H1 (cell line): ENCODE results near the gene CHD9. TPM values are rescaled to one million over a fixed set of nuclear protein-coding genes. Genes with fewer than 3 reads are reported as not detected.

ENCODE experiments used
- CTCF ChIA-PET: fragments of 300-600 bp; sonication (Branson Sonifier 250); formaldehyde crosslinking; loops from one replicate; lab custom pipeline; 2021; ENCODE audit not compliant: partially characterized antibody; lab: Charles Lee
- POLR2A ChIA-PET: fragments of 300-600 bp; sonication (Branson Sonifier 250); formaldehyde crosslinking; loops from one replicate; lab custom pipeline; 2021; ENCODE audit warnings: inconsistent platforms; ENCODE audit not compliant: partially characterized antibody; lab: Charles Lee
- DNase-seq, 2 experiments: peaks; one replicate each; pipeline versions ENCODE4 v3.0.0 to v3.0.0-alpha.2; 2010 to 2022; ENCODE audit warnings: low spot score in 2 of 2, low read depth in 1 of 2, mixed read lengths in 1 of 2
- FAIRE-seq: peaks from 2 replicates; lab custom pipeline; 2011; peaks lifted over from hg19 to GRCh38; lab: Jason Lieb, UNC
- H2AFZ ChIP-seq: 2 replicates; pipeline ENCODE4 v1.8.1; 2012; ENCODE audit warnings: low read length, inconsistent platforms
- H2AK5ac ChIP-seq: 2 replicates; pipeline ENCODE4 v1.6.1; 2013; ENCODE audit warnings: low read depth, low read length
- H2BK120ac ChIP-seq: replicated peaks from 2 replicates; pipeline ENCODE3; 2013; ENCODE audit warnings: low read depth, low read length, inconsistent platforms
- H2BK12ac ChIP-seq: 2 replicates; pipeline ENCODE4 v1.6.1; 2013; ENCODE audit warnings: low read depth, low read length
- H2BK15ac ChIP-seq: 2 replicates; pipeline ENCODE4 v1.6.1; 2013; ENCODE audit warnings: low read length
- H2BK20ac ChIP-seq: 2 replicates; pipeline ENCODE4 v1.6.1; 2013; ENCODE audit warnings: low read length
- H2BK5ac ChIP-seq: 2 replicates; pipeline ENCODE4 v1.6.1; 2013; ENCODE audit warnings: low read depth, low read length
- H3K14ac ChIP-seq: 2 replicates; pipeline ENCODE4 v1.6.1; 2013; ENCODE audit warnings: inconsistent platforms; ENCODE audit not compliant: insufficient read length
- H3K18ac ChIP-seq: 2 replicates; pipeline ENCODE4 v1.6.1; 2013; ENCODE audit warnings: low read length; ENCODE audit errors: extremely low read depth
- H3K23ac ChIP-seq: 2 replicates; pipeline ENCODE4 v1.6.1; 2013; ENCODE audit warnings: inconsistent platforms; ENCODE audit not compliant: insufficient read length
- H3K23me2 ChIP-seq: 2 replicates; pipeline ENCODE4 v1.6.1; 2013; ENCODE audit warnings: low read depth, low read length
- H3K27ac ChIP-seq: 2 replicates; pipeline ENCODE4 v1.6.1; 2011; ENCODE audit warnings: low read depth, low read length, inconsistent platforms
- H3K27me3 ChIP-seq, 4 experiments: replicated peaks in 1 of 4; 1 replicate in 1 of 4; 2 replicates in 3 of 4; pipeline versions ENCODE4 v1.6.1 to v1.8.1; 2011 to 2013; ENCODE audit warnings: low read length in 3 of 4, mild to moderate bottlenecking in 3 of 4, inconsistent platforms in 2 of 4, mixed read lengths in 2 of 4, moderate library complexity in 1 of 4; ENCODE audit not compliant: control insufficient read depth in 3 of 4, insufficient read depth in 3 of 4; ENCODE audit errors: extremely low read depth in 1 of 4
- H3K36me3 ChIP-seq, 4 experiments: 2 replicates each; pipeline versions ENCODE4 v1.6.1 to v1.8.1; 2011 to 2013; ENCODE audit warnings: mild to moderate bottlenecking in 4 of 4, low read length in 3 of 4, moderate library complexity in 2 of 4, control low read depth in 1 of 4, inconsistent platforms in 1 of 4; ENCODE audit not compliant: insufficient read depth in 4 of 4, control insufficient read depth in 2 of 4
- H3K4ac ChIP-seq: replicated peaks from 2 replicates; pipeline ENCODE3; 2013; ENCODE audit warnings: low read length, low read depth, mixed read lengths, inconsistent platforms; ENCODE audit not compliant: insufficient read length
- H3K4me1 ChIP-seq, 4 experiments: replicated peaks in 1 of 4; 1 replicate in 1 of 4; 2 replicates in 3 of 4; pipeline versions ENCODE4 v1.6.1 to v1.8.1; 2011 to 2013; ENCODE audit warnings: low read length in 3 of 4, inconsistent platforms in 2 of 4, mixed read lengths in 1 of 4; ENCODE audit not compliant: insufficient read depth in 4 of 4, control insufficient read depth in 3 of 4
- H3K4me2 ChIP-seq, 2 experiments: 2 replicates each; pipeline versions ENCODE4 v1.6.1 to v1.8.1; 2011 to 2013; ENCODE audit warnings: low read depth in 2 of 2, low read length in 2 of 2, control low read depth in 1 of 2, inconsistent platforms in 1 of 2, mild to moderate bottlenecking in 1 of 2; ENCODE audit not compliant: insufficient read depth in 1 of 2
- H3K4me3 ChIP-seq, 4 experiments: fragments of 200-600, 300-600 bp in 1 of 4; sonication (generic), shearing (Covaris generic), sonication (Bioruptor Twin) in 1 of 4; 2 replicates each; pipeline versions ENCODE4 v1.5.1 to v1.8.1; 2011 to 2016; ENCODE audit warnings: low read length in 4 of 4, low read depth in 3 of 4, control low read depth in 2 of 4, inconsistent platforms in 2 of 4, mild to moderate bottlenecking in 2 of 4, mixed read lengths in 1 of 4, moderate library complexity in 1 of 4; ENCODE audit not compliant: insufficient read depth in 2 of 4; ENCODE audit errors: extremely low read depth in 1 of 4
- H3K56ac ChIP-seq: replicated peaks from 2 replicates; pipeline ENCODE3; 2013; ENCODE audit warnings: low read depth, mild to moderate bottlenecking, mixed read lengths, low read length, inconsistent platforms; ENCODE audit not compliant: insufficient read length
- H3K79me1 ChIP-seq: 2 replicates; pipeline ENCODE4 v1.6.1; 2013; ENCODE audit warnings: low read depth, low read length, control low read depth
- H3K79me2 ChIP-seq, 2 experiments: 2 replicates each; pipeline versions ENCODE4 v1.6.1 to v1.8.1; 2012 to 2013; ENCODE audit warnings: low read length in 2 of 2, mild to moderate bottlenecking in 2 of 2, inconsistent platforms in 1 of 2; ENCODE audit not compliant: insufficient read depth in 2 of 2, control insufficient read depth in 1 of 2
- H3K9ac ChIP-seq, 4 experiments: replicated peaks in 1 of 4; 1 replicate in 1 of 4; 2 replicates in 3 of 4; pipeline versions ENCODE4 v1.6.1 to v1.8.1; 2011 to 2013; ENCODE audit warnings: low read depth in 3 of 4, low read length in 3 of 4, control low read depth in 2 of 4, mild to moderate bottlenecking in 2 of 4, moderate library complexity in 2 of 4, inconsistent platforms in 1 of 4; ENCODE audit errors: extremely low read depth in 1 of 4
- H3K9me3 ChIP-seq, 2 experiments: 2 replicates each; pipeline versions ENCODE4 v1.6.1 to v1.8.1; 2012 to 2013; ENCODE audit warnings: mild to moderate bottlenecking in 2 of 2, moderate library complexity in 2 of 2, control low read depth in 1 of 2, inconsistent platforms in 1 of 2, low read depth in 1 of 2, low read length in 1 of 2, mixed read lengths in 1 of 2; ENCODE audit not compliant: insufficient read depth in 2 of 2
- H4K20me1 ChIP-seq, 2 experiments: replicated peaks in 1 of 2; 2 replicates each; pipeline versions ENCODE3 to v1.8.1; 2011 to 2013; ENCODE audit warnings: inconsistent platforms in 2 of 2, low read length in 2 of 2, mild to moderate bottlenecking in 1 of 2; ENCODE audit not compliant: insufficient read depth in 2 of 2, control insufficient read depth in 1 of 2
- H4K5ac ChIP-seq: 2 replicates; pipeline ENCODE4 v1.6.1; 2013; ENCODE audit warnings: low read length, low read depth, mixed read lengths, inconsistent platforms; ENCODE audit not compliant: insufficient read length
- H4K8ac ChIP-seq: 2 replicates; pipeline ENCODE4 v1.8.0; 2013; ENCODE audit warnings: mild to moderate bottlenecking, moderate library complexity, low read length, inconsistent platforms; ENCODE audit not compliant: insufficient read depth; ENCODE audit errors: extremely low read depth
- H4K91ac ChIP-seq: replicated peaks from 2 replicates; pipeline ENCODE3; 2013; ENCODE audit warnings: low read length, mixed read lengths, inconsistent platforms; ENCODE audit not compliant: insufficient read length
- JUND ChIP-seq: IDR thresholded peaks from 2 replicates; pipeline ENCODE4 v1.6.1; 2011; ENCODE audit warnings: mild to moderate bottlenecking, improper control_type of control experiment, low read length
- RNF2 ChIP-seq: fragments of 200-900, 300-1000 bp; sonication (generic); IDR thresholded peaks from 2 replicates; pipeline ENCODE4 v1.7.1; 2016; ENCODE audit warnings: borderline replicate concordance, low read depth, mild to moderate bottlenecking, antibody characterized with exemption, low read length; ENCODE audit not compliant: poor library complexity, severe bottlenecking; ENCODE audit errors: missing control alignments
- SAP30 ChIP-seq: fragments of 300-600 bp; sonication (generic); IDR thresholded peaks from 2 replicates; pipeline ENCODE4 v1.7.1; 2012; ENCODE audit warnings: low read length, moderate library complexity, mild to moderate bottlenecking, inconsistent platforms; ENCODE audit not compliant: insufficient read depth, insufficient replicate concordance
- YY1 ChIP-seq: IDR thresholded peaks from 2 replicates; pipeline ENCODE4 v1.6.1; 2011; ENCODE audit warnings: low read depth, mild to moderate bottlenecking, low read length
- WGBS, 2 experiments: shearing (Covaris generic) in 1 of 2; methylation state at CpG; one replicate each; pipeline versions ENCODE4 v1.1.6 to v1.1.7; 2013 to 2015; ENCODE audit warnings: low lambda C conversion rate in 2 of 2, mixed read lengths in 2 of 2, inconsistent platforms in 1 of 2, low coverage in 1 of 2, missing lambda C conversion rate in 1 of 2; ENCODE audit not compliant: insufficient replicate concordance in 2 of 2, insufficient coverage in 1 of 2, insufficient read length in 1 of 2; ENCODE audit errors: extremely low coverage in 1 of 2, missing lambda C conversion rate in 1 of 2; 5-methylcytosine and 5-hydroxymethylcytosine counted together
- polyA plus RNA-seq, 7 experiments: library from polyadenylated mRNA; depleted of rRNA in 3 of 7; stranded (reverse) in 5 of 7; unstranded in 2 of 7; fragments of >200 nt in 5 of 7; fragments of 200-250 nt in 2 of 7; gene quantifications; 1 replicate in 5 of 7; 2 replicates in 1 of 7; 4 replicates in 1 of 7; pipeline versions ENCODE4 v1.2.1 to v1.2.3, GENCODE V29; 2011 to 2013; ENCODE audit warnings: missing spikeins in 2 of 7, mixed read lengths in 2 of 7
- total RNA-seq: library from RNA; stranded (reverse); fragmentation: NEBNext Ultra II Directional; extraction: Animal tissue kit (Norgen Biotek cat#: 25700); gene quantifications from 2 replicates; pipeline ENCODE4 v1.2.1, GENCODE V29; 2021

The CHD9 gene
- total and polyA plus RNA-seq, 2 of the 8 experiments (the other 6 are each of a cell fraction or from before 2014, with no cell fraction given) = 9.9 to 32.4 TPM

DNA sequence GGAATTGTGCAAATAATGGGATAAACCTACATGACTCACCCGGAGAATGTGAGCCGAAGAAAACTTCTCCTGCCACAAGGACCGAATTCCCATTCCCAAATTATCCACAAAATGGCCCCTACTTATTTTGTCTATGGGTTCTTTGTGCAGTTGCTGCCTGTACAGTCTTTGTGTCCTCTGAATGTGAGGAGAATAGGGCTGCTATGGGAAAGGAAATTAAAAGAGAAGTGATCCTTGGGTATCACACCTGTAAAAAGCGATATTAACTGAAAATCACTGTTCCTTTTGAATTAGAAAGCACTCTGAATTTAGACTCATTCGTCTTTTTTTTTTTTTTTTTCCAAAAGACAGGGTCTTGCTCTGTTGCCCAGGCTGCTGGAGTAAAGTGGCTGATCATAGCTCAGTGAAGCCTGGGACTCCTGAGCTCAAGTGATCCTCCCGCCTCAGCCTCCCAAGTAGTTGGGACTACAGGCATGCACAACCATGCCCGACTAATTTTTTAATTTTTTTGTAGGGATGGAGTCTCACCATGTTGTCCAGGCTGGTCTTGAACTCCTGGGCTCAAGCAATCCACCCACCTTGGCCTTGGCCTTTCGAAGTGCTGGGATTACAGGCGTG, 45.4 kb downstream of the CHD9 start:
- POLR2A ChIA-PET = interaction anchor here (0.6 to 3.4 kb wide), 9 partner anchors 9 to 56 kb away, joined by 3 to 15 read pairs (median 5); partner anchors contain the start of gene CHD9
- Histone ChIP-seq H3K9ac (peak overlapping the region in 3 of 4 experiments; percentile 4 to 27 (median 20); a peak in 3 of 7 replicates), H3K27me3 (no peaks in the 10 kb centered on the region), H3K23me2 (0 out of 2 replicates have a peak, but pooled peaks cover 4% of the 10 kb centered on the region), H4K20me1 (no peaks in the 10 kb centered on the region), H4K91ac (peak overlapping the region; percentile 42), H3K79me1 (no peaks in the 10 kb centered on the region), H3K36me3 (no peaks in the 10 kb centered on the region), H2BK20ac (0 out of 2 replicates have a peak overlapping the region, but pooled peaks have one; percentile 32), H3K4me1 (peaks cover 5 to 12% (median 9%) of the 10 kb centered on the region in 4 experiments), H3K79me2 (peaks cover 0 to 13% of the 10 kb centered on the region in 2 experiments; a peak in 2 of 4 replicates), H2AFZ (no peak overlapping the region), H3K27ac (no peak overlapping the region), H2AK5ac (no peak overlapping the region), H3K14ac (no peak overlapping the region), H3K4me2 (peak overlapping the region; percentile 70 to 79)
- FAIRE-seq = no peak
- TF ChIP-seq JUND = 0 out of 2 replicates have a peak, but pooled peaks have one; percentile 24
- peak; percentile 28 for TF ChIP-seq SAP30
- no peak for TF ChIP-seq RNF2
- 0 out of 2 replicates have a peak, but pooled peaks have one; percentile 39 for TF ChIP-seq YY1
- TF ChIP-seq, all 59 proteins: peak for 3
- no peak overlapping the region for H4K5ac ChIP-seq
- no peak overlapping the region for H2BK120ac ChIP-seq
- peak overlapping the region; percentile 86; the same call in 1 of the 2 replicates for H2BK12ac ChIP-seq
- no peaks in the 10 kb centered on the region for H3K9me3 ChIP-seq
- no peak overlapping the region for H3K23ac ChIP-seq
- peak overlapping the region; percentile 74 for H3K4ac ChIP-seq
- no peak for DNase-seq
- H4K8ac ChIP-seq = peak overlapping the region; percentile 88
- CTCF ChIA-PET = interaction anchor here (0.9 to 2.4 kb wide), 7 partner anchors 8 to 118 kb away, joined by 3 to 12 read pairs (median 5); partner anchors contain the start of gene CHD9
- H3K18ac ChIP-seq = peak overlapping the region; percentile 57
- peak overlapping the region; percentile 93; the same call in 1 of the 2 replicates for H2BK5ac ChIP-seq
- 72% methylated on average over 8 of the region's 9 CpGs; no CpG with 5 or more reads in 1 of the 2 experiments for WGBS, 2 experiments
- peak overlapping the region; percentile 74 for H3K56ac ChIP-seq
- H3K4me3 ChIP-seq = peak overlapping the region; percentile 31 to 64 (median 40); a peak in 6 of 8 replicates
- no peak overlapping the region for H2BK15ac ChIP-seq
